Lower lobe of right lung (tissue), 2 donors: Measurements from ENCODE around the gene VWA5B2. TPM values are rescaled to one million over a fixed set of nuclear protein-coding genes. Genes with fewer than 3 reads are reported as not detected.

Experiments
- ATAC-seq, 2 donors: fragments of 200-7000 bp; cut with Tn5 transposase; one replicate each; pipeline ENCODE4 v1.9.1; 2020 to 2022; ENCODE audit warnings: mild to moderate bottlenecking in 2 of 2, moderate library complexity in 2 of 2
- DNase-seq: peaks from one replicate; pipeline ENCODE4 v3.0.0-alpha.2; 2020
- H3K27ac ChIP-seq: fragments of 200-600 bp; one replicate; pipeline ENCODE4 v1.8.0; 2022
- H3K27me3 ChIP-seq: fragments of 200-600 bp; one replicate; pipeline ENCODE4 v1.8.0; 2022; ENCODE audit warnings: low read depth
- H3K36me3 ChIP-seq: fragments of 200-600 bp; one replicate; pipeline ENCODE4 v1.8.0; 2022; ENCODE audit warnings: mild to moderate bottlenecking
- H3K4me1 ChIP-seq: fragments of 200-600 bp; one replicate; pipeline ENCODE4 v1.8.0; 2022
- H3K4me3 ChIP-seq: fragments of 200-600 bp; one replicate; pipeline ENCODE4 v1.8.0; 2022; ENCODE audit warnings: mild to moderate bottlenecking
- H3K9me3 ChIP-seq: fragments of 200-600 bp; one replicate; pipeline ENCODE4 v1.8.0; 2022
- CTCF ChIP-seq: fragments of 200-600 bp; IDR thresholded peaks from one replicate; pipeline ENCODE4 v1.8.0; 2022; ENCODE audit warnings: antibody characterized with exemption, mild to moderate bottlenecking
- intact Hi-C: fragments of 100-400 bp; cut with DNase I; formaldehyde crosslinking; loops from one replicate; pipeline ENCODE4 v1.11.0; 2022
- total RNA-seq: library from RNA; stranded (reverse); fragmentation: NEBNext Ultra II Directional; extraction: Animal tissue kit (Norgen Biotek cat#: 25700); gene quantifications from one replicate; pipeline ENCODE4 v1.2.1, GENCODE V29; 2021
- donor health status: DM: no; HTN: yes; CAD: no; lungs with severe emphysema.

The VWA5B2 gene
- total RNA-seq, 1 donor from 2014 or later = 0.47 TPM

- Histone ChIP-seq H3K4me3 (no peak overlapping the region), H3K27ac (no peak overlapping the region), H3K36me3 (no peaks in the 10 kb centered on the region), H3K27me3 (peaks cover 63% of the 10 kb centered on the region), H3K9me3 (no peaks in the 10 kb centered on the region), H3K4me1 (peaks cover 18% of the 10 kb centered on the region)
- no peak for TF ChIP-seq CTCF
- ATAC-seq (no peak), DNase-seq (no peak)
- intact Hi-C loops = no loop called here
These were observed 2.3 kb downstream of the VWA5B2 start for GRCh38 chr3:184231671-184232070.

- DNase-seq (no peak), ATAC-seq (no peak)
- peaks cover 58% of the 10 kb centered on the region for H3K27me3 ChIP-seq
- no peak overlapping the region for H3K27ac ChIP-seq
- peaks cover 18% of the 10 kb centered on the region for H3K4me1 ChIP-seq
- no peaks in the 10 kb centered on the region for H3K9me3 ChIP-seq
- no peaks in the 10 kb centered on the region for H3K36me3 ChIP-seq
- TF ChIP-seq CTCF = no peak
- intact Hi-C loops = no loop called here
- H3K4me3 ChIP-seq = no peak overlapping the region
These were observed 3.9 kb downstream of the VWA5B2 start for GRCh38 chr3:184233127-184233843.

- TF ChIP-seq CTCF = no peak
- no peak overlapping the region for H3K27ac ChIP-seq
- no peak overlapping the region for H3K4me3 ChIP-seq
- no peaks in the 10 kb centered on the region for H3K36me3 ChIP-seq
- no peaks in the 10 kb centered on the region for H3K9me3 ChIP-seq
- DNase-seq = peak; percentile 71
- peaks cover 58% of the 10 kb centered on the region for H3K27me3 ChIP-seq
- peaks cover 11% of the 10 kb centered on the region for H3K4me1 ChIP-seq
- ATAC-seq = peak; percentile 38 to 40
- intact Hi-C loops = no loop called here
These were observed 4.8 kb downstream of the VWA5B2 start for GRCh38 chr3:184234224-184234623.

GRCh38 chr3:184234671-184235380 lies 5.4 kb downstream of the VWA5B2 start:
- Histone ChIP-seq H3K4me3 (no peak overlapping the region), H3K27ac (no peak overlapping the region), H3K27me3 (peaks cover 52% of the 10 kb centered on the region), H3K36me3 (no peaks in the 10 kb centered on the region), H3K9me3 (no peaks in the 10 kb centered on the region), H3K4me1 (peaks cover 6% of the 10 kb centered on the region)
- ATAC-seq (no peak), DNase-seq (no peak)
- no peak for TF ChIP-seq CTCF
- intact Hi-C loops = no loop called here

GRCh38 chr3:184235381-184236032 lies 6.1 kb downstream of the VWA5B2 start:
- H3K27ac ChIP-seq = no peak overlapping the region
- ATAC-seq (no peak), DNase-seq (no peak)
- H3K36me3 ChIP-seq = no peaks in the 10 kb centered on the region
- peaks cover 45% of the 10 kb centered on the region for H3K27me3 ChIP-seq
- no peaks in the 10 kb centered on the region for H3K4me1 ChIP-seq
- TF ChIP-seq CTCF = no peak
- no peaks in the 10 kb centered on the region for H3K9me3 ChIP-seq
- intact Hi-C loops = no loop called here
- no peak overlapping the region for H3K4me3 ChIP-seq
